Measurements from ENCODE around the gene TBPL1.

DNA sequence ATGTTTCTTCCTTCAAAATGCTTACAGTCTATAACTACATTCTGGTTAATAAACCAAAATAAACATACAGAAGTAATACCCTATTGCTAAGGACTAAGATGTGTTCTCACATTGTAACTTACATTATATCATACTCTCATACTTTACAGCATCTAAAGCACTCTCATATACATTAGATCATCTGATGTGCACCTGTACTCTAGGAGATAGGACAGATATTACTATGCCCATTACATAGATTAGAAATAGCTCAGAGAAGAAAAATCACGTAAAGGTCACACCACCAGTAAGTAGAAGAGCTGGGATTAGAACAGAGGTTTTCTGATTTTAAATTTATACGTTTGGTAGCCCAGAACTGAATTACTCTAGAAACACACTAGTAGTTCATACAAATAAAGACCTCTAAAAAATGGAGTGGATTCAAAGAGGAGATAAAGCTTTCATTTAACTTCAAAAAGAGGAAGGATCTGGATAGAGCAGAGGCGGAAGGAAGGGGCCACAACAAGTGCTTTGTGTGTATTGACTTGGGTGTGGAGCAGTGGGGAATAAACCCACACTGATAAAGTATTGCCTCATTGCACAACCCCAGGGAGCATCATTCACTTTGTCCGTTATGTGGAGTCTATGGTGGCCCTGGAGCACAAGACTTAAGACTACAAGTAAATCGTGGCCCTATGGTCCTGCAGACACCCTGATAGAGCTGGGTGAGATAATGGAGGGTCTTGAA lies 68.5 kb downstream of the TBPL1 start:
- TF ChIP-seq, protein P1, sequence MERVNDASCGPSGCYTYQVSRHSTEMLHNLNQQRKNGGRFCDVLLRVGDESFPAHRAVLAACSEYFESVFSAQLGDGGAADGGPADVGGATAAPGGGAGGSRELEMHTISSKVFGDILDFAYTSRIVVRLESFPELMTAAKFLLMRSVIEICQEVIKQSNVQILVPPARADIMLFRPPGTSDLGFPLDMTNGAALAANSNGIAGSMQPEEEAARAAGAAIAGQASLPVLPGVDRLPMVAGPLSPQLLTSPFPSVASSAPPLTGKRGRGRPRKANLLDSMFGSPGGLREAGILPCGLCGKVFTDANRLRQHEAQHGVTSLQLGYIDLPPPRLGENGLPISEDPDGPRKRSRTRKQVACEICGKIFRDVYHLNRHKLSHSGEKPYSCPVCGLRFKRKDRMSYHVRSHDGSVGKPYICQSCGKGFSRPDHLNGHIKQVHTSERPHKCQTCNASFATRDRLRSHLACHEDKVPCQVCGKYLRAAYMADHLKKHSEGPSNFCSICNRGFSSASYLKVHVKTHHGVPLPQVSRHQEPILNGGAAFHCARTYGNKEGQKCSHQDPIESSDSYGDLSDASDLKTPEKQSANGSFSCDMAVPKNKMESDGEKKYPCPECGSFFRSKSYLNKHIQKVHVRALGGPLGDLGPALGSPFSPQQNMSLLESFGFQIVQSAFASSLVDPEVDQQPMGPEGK (CRISPR knock-in tag; IDR thresholded peaks at IDR 0.05; ENCODE audit: borderline replicate concordance): no peak
- TF ChIP-seq ESRRG (CRISPR knock-in tag; IDR thresholded peaks at IDR 0.05): no peak
- no peak for TF ChIP-seq PPARA (CRISPR knock-in tag; IDR thresholded peaks at IDR 0.05; ENCODE audit: borderline replicate concordance)
- TF ChIP-seq, protein P2, sequence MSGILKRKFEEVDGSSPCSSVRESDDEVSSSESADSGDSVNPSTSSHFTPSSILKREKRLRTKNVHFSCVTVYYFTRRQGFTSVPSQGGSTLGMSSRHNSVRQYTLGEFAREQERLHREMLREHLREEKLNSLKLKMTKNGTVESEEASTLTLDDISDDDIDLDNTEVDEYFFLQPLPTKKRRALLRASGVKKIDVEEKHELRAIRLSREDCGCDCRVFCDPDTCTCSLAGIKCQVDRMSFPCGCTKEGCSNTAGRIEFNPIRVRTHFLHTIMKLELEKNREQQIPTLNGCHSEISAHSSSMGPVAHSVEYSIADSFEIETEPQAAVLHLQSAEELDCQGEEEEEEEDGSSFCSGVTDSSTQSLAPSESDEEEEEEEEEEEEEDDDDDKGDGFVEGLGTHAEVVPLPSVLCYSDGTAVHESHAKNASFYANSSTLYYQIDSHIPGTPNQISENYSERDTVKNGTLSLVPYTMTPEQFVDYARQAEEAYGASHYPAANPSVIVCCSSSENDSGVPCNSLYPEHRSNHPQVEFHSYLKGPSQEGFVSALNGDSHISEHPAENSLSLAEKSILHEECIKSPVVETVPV (CRISPR knock-in tag; IDR thresholded peaks at IDR 0.05): no peak
- no peak for TF ChIP-seq ARNTL (CRISPR knock-in tag; IDR thresholded peaks at IDR 0.05; ENCODE audit: borderline replicate concordance, low read depth)
- TF ChIP-seq ZNF8 (CRISPR knock-in tag; IDR thresholded peaks at IDR 0.05): no peak
- TF ChIP-seq ISL1 (CRISPR knock-in tag; IDR thresholded peaks at IDR 0.05): no peak
- TF ChIP-seq OSR1 (CRISPR knock-in tag; IDR thresholded peaks at IDR 0.05): no peak
- TF ChIP-seq, protein P3, sequence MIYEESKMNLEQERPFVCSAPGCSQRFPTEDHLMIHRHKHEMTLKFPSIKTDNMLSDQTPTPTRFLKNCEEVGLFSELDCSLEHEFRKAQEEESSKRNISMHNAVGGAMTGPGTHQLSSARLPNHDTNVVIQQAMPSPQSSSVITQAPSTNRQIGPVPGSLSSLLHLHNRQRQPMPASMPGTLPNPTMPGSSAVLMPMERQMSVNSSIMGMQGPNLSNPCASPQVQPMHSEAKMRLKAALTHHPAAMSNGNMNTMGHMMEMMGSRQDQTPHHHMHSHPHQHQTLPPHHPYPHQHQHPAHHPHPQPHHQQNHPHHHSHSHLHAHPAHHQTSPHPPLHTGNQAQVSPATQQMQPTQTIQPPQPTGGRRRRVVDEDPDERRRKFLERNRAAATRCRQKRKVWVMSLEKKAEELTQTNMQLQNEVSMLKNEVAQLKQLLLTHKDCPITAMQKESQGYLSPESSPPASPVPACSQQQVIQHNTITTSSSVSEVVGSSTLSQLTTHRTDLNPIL (CRISPR knock-in tag; IDR thresholded peaks at IDR 0.05; ENCODE audit: low read depth): no peak
- TF ChIP-seq ZFP3 (CRISPR knock-in tag; IDR thresholded peaks at IDR 0.05): no peak
- no peak for TF ChIP-seq ZNF565 (CRISPR knock-in tag; conservative IDR thresholded peaks at IDR 0.05; ENCODE audit: low read depth)
- TF ChIP-seq GLIS3 (CRISPR knock-in tag; IDR thresholded peaks at IDR 0.05): no peak
- no peak for TF ChIP-seq ZFP30 (CRISPR knock-in tag; IDR thresholded peaks at IDR 0.05)
- TF ChIP-seq, protein P4, sequence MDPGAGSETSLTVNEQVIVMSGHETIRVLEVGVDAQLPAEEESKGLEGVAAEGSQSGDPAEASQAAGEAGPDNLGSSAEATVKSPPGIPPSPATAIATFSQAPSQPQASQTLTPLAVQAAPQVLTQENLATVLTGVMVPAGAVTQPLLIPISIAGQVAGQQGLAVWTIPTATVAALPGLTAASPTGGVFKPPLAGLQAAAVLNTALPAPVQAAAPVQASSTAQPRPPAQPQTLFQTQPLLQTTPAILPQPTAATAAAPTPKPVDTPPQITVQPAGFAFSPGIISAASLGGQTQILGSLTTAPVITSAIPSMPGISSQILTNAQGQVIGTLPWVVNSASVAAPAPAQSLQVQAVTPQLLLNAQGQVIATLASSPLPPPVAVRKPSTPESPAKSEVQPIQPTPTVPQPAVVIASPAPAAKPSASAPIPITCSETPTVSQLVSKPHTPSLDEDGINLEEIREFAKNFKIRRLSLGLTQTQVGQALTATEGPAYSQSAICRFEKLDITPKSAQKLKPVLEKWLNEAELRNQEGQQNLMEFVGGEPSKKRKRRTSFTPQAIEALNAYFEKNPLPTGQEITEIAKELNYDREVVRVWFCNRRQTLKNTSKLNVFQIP (CRISPR knock-in tag; IDR thresholded peaks at IDR 0.05; ENCODE audit: borderline replicate concordance, low read depth): no peak
